MM.1S (cell line): ENCODE measurements around the gene SCLY.

Experiments
- EZH2 ChIP-seq: fragments of 300-600 bp; sonication (generic); optimal IDR thresholded peaks from 2 replicates; pipeline ENCODE3; 2017; ENCODE audit warnings: low read depth, mild to moderate bottlenecking, antibody characterized with exemption, low read length, mixed read lengths
- EZH2phosphoT487 ChIP-seq: fragments of 300-600 bp; sonication (generic); IDR thresholded peaks from 2 replicates; pipeline ENCODE4 v1.6.1; 2018; ENCODE audit warnings: antibody characterized with exemption, low read length
- TF ChIP-seq, protein P1 (sequence below): fragments of 300-600 bp; sonication (generic); IDR thresholded peaks from 2 replicates; pipeline ENCODE4 v1.5.1; 2016; ENCODE audit warnings: antibody characterized with exemption, low read length, mixed read lengths

DNA sequence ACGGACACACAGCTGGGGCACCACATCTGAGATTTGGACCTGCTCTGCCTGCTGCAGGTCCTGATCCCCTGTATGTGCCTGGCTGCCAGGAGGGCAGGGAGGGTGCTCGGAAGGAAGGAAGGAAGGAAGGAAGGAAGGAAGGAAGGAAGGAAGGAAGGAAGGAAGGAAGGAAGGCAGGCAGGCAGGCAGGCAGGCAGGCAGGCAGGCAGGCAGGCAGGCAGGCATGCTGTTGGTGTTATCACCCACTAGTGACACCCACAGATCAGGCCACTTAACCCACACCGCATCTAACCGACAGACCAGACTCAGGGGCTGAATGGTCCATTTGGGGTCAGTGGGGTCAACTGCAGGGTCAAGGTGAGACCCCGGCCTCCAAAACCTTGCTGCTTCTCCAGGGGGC lies 83.5 kb downstream of the SCLY start:
- TF ChIP-seq, protein P1, sequence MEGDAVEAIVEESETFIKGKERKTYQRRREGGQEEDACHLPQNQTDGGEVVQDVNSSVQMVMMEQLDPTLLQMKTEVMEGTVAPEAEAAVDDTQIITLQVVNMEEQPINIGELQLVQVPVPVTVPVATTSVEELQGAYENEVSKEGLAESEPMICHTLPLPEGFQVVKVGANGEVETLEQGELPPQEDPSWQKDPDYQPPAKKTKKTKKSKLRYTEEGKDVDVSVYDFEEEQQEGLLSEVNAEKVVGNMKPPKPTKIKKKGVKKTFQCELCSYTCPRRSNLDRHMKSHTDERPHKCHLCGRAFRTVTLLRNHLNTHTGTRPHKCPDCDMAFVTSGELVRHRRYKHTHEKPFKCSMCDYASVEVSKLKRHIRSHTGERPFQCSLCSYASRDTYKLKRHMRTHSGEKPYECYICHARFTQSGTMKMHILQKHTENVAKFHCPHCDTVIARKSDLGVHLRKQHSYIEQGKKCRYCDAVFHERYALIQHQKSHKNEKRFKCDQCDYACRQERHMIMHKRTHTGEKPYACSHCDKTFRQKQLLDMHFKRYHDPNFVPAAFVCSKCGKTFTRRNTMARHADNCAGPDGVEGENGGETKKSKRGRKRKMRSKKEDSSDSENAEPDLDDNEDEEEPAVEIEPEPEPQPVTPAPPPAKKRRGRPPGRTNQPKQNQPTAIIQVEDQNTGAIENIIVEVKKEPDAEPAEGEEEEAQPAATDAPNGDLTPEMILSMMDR, result no peak
- no peak for TF ChIP-seq EZH2
- TF ChIP-seq EZH2phosphoT487, result no peak
